MCF 10A (cell line): ENCODE measurements around the gene SOCS2. TPM values are rescaled to one million over a fixed set of nuclear protein-coding genes. Genes with fewer than 3 reads are reported as not detected.

ENCODE experiments used
- BruUV-seq: library from RNA; stranded (reverse); fragments of 400-500 nt; replicated peaks from 2 replicates; lab custom pipeline; 2021; lab: Mats Ljungman, UMichigan
- CTCF ChIA-PET: fragments of 300-600 bp; sonication (Branson Sonifier 250); formaldehyde crosslinking; extraction: SDS; loops from one replicate; lab custom pipeline; 2021; ENCODE audit warnings: antibody characterized with exemption, inconsistent platforms; lab: Yijun Ruan, JAX
- POLR2A ChIA-PET: fragments of 300-600, 350-650 bp; sonication (Branson Sonifier 250); formaldehyde crosslinking; extraction: SDS; loops from one replicate; lab custom pipeline; 2020; ENCODE audit warnings: antibody characterized with exemption, inconsistent platforms; lab: Yijun Ruan, JAX
- DNase-seq: peaks from one replicate; pipeline ENCODE4 v3.0.0-alpha.2; 2018; ENCODE audit not compliant: unreplicated experiment
- H3K27ac Mint-ChIP-seq: one replicate; pipeline ENCODE4 v1.8.0; 2022; ENCODE audit warnings: mild to moderate bottlenecking, low read depth, mixed read lengths; ENCODE audit not compliant: unreplicated experiment
- H3K27me3 Mint-ChIP-seq: one replicate; pipeline ENCODE4 v1.8.0; 2022; ENCODE audit warnings: mixed read lengths; ENCODE audit not compliant: insufficient read depth, unreplicated experiment
- H3K36me3 Mint-ChIP-seq: one replicate; pipeline ENCODE4 v1.8.0; 2022; ENCODE audit warnings: mild to moderate bottlenecking, moderate library complexity, mixed read lengths; ENCODE audit not compliant: insufficient read depth, unreplicated experiment
- H3K4me1 Mint-ChIP-seq: one replicate; pipeline ENCODE4 v1.8.0; 2022; ENCODE audit warnings: mixed read lengths; ENCODE audit not compliant: insufficient read depth, unreplicated experiment
- H3K4me3 Mint-ChIP-seq: one replicate; pipeline ENCODE4 v1.8.0; 2022; ENCODE audit warnings: mild to moderate bottlenecking, moderate library complexity, mixed read lengths; ENCODE audit not compliant: unreplicated experiment
- H3K9me3 Mint-ChIP-seq: one replicate; pipeline ENCODE4 v1.8.0; 2022; ENCODE audit warnings: mixed read lengths; ENCODE audit not compliant: unreplicated experiment
- CTCF ChIP-seq: fragments of 200-600 bp; IDR thresholded peaks from one replicate; pipeline ENCODE4 v1.8.0; 2022; ENCODE audit warnings: antibody characterized with exemption, mild to moderate bottlenecking; ENCODE audit not compliant: unreplicated experiment
- intact Hi-C: fragments of 100-400 bp; cut with micrococcal nuclease; formaldehyde crosslinking; loops from 2 replicates; pipeline ENCODE4 v1.14.1; 2022
- total RNA-seq: library from RNA; stranded (reverse); gene quantifications from 2 replicates; pipeline ENCODE4 v1.2.3, GENCODE V29; 2022

SOCS2 gene
- total RNA-seq, 1 experiment from 2014 or later: 44.9 TPM

- BruUV-seq: no TSS peak
Measured at GRCh38 chr12:93582351-93582750, 9.9 kb downstream of the SOCS2 start.

GRCh38 chr12:93583627-93584392 lies 11.3 kb downstream of the SOCS2 start:
- POLR2A ChIA-PET: interaction anchor here (1.3 kb wide), 1 partner anchor 157 kb away, joined by 3 read pairs; no protein-coding TSS in a partner anchor

More at GRCh38 chr12:93582351-93582750, 9.9 kb downstream of the SOCS2 start:
- DNase-seq: no peak
- Mint-ChIP-seq H3K27ac (no peak overlapping the region), H3K36me3 (peaks cover 29% of the 10 kb centered on the region), H3K27me3 (no peaks in the 10 kb centered on the region), H3K4me1 (peaks cover 18% of the 10 kb centered on the region), H3K9me3 (no peaks in the 10 kb centered on the region), H3K4me3 (no peak overlapping the region)
- ChIA-PET POLR2A (interaction anchor here (0.6 to 1.3 kb wide), 2 partner anchors 152 to 158 kb away, joined by 3 read pairs; no protein-coding TSS in a partner anchor), CTCF (interaction anchor here (0.5 to 1.1 kb wide), 3 partner anchors 77 to 184 kb away, joined by 3 to 5 read pairs (median 4); no protein-coding TSS in a partner anchor)
- intact Hi-C loops: no loop called here
- no peak for TF ChIP-seq CTCF

GRCh38 chr12:93585247-93585646 lies 12.8 kb downstream of the SOCS2 start:
- intact Hi-C loops: no loop called here
- BruUV-seq: no TSS peak
- no peak overlapping the region for H3K27ac Mint-ChIP-seq
- POLR2A ChIA-PET: interaction anchor here (0.8 to 1.6 kb wide), 2 partner anchors 10 to 13 kb away, joined by 3 read pairs; no protein-coding TSS in a partner anchor
- no peaks in the 10 kb centered on the region for H3K27me3 Mint-ChIP-seq
- no peak for DNase-seq
- H3K36me3 Mint-ChIP-seq: peaks cover 13% of the 10 kb centered on the region
- TF ChIP-seq CTCF: no peak
- H3K4me3 Mint-ChIP-seq: no peak overlapping the region
- no peaks in the 10 kb centered on the region for H3K9me3 Mint-ChIP-seq
- CTCF ChIA-PET: interaction anchor here (1.0 kb wide), 1 partner anchor 16 kb away, joined by 4 read pairs; no protein-coding TSS in a partner anchor
- H3K4me1 Mint-ChIP-seq: peaks cover 18% of the 10 kb centered on the region

More at GRCh38 chr12:93583627-93584392, 11.3 kb downstream of the SOCS2 start:
- Mint-ChIP-seq H3K4me1 (peaks cover 18% of the 10 kb centered on the region), H3K36me3 (peaks cover 24% of the 10 kb centered on the region), H3K27me3 (no peaks in the 10 kb centered on the region), H3K27ac (no peak overlapping the region), H3K4me3 (no peak overlapping the region), H3K9me3 (no peaks in the 10 kb centered on the region)
- no peak for TF ChIP-seq CTCF
- CTCF ChIA-PET: interaction anchor here (1.0 to 1.4 kb wide), 3 partner anchors 9 to 14 kb away, joined by 3 to 4 read pairs (median 3); partner anchors contain the start of gene SOCS2
- no peak for DNase-seq
- BruUV-seq: no TSS peak
- intact Hi-C loops: no loop called here

- peaks cover 6% of the 10 kb centered on the region for H3K36me3 Mint-ChIP-seq
Measured at GRCh38 chr12:93587611-93588010, 15.1 kb downstream of the SOCS2 start.

More at GRCh38 chr12:93587611-93588010, 15.1 kb downstream of the SOCS2 start:
- no peaks in the 10 kb centered on the region for H3K27me3 Mint-ChIP-seq
- DNase-seq: no peak
- BruUV-seq: no TSS peak
- TF ChIP-seq CTCF: no peak
- H3K4me1 Mint-ChIP-seq: no peaks in the 10 kb centered on the region
- ChIA-PET CTCF (interaction anchor here (0.6 kb wide), 1 partner anchor 13 kb away, joined by 5 read pairs; no protein-coding TSS in a partner anchor), POLR2A (no interaction called here)
- intact Hi-C loops: no loop called here
- H3K27ac Mint-ChIP-seq: no peak overlapping the region
- H3K9me3 Mint-ChIP-seq: no peaks in the 10 kb centered on the region
- no peak overlapping the region for H3K4me3 Mint-ChIP-seq
